IMR-90 (cell line): ENCODE data around the gene DNAJB9. TPM values are rescaled to one million over a fixed set of nuclear protein-coding genes. Genes with fewer than 3 reads are reported as not detected.

Source experiments
- ATAC-seq: fragments of 200-7000 bp; cut with Tn5 transposase; 2 replicates; pipeline ENCODE4 v1.9.1; 2020; ENCODE audit warnings: low read depth, mild to moderate bottlenecking, moderate library complexity
- BruUV-seq: library from RNA; stranded (reverse); fragments of 400-500 nt; replicated peaks from 2 replicates; lab custom pipeline; 2021; lab: Mats Ljungman, UMichigan
- CTCF ChIA-PET: fragments of 300-600 bp; formaldehyde crosslinking; extraction: SDS; loops from one replicate; lab custom pipeline; 2021; ENCODE audit warnings: antibody characterized with exemption; lab: Yijun Ruan, JAX
- POLR2A ChIA-PET: fragments of 300-600 bp; sonication (Branson Sonifier 250); formaldehyde crosslinking; loops from one replicate; lab custom pipeline; 2022; ENCODE audit warnings: antibody characterized with exemption; ENCODE audit not compliant: unreplicated experiment; lab: Charles Lee
- DNase-seq: peaks from one replicate; pipeline ENCODE4 v3.0.0; 2013
- H2AFZ ChIP-seq: replicated peaks from 2 replicates; pipeline ENCODE3; 2013; ENCODE audit warnings: low read length, mild to moderate bottlenecking; ENCODE audit not compliant: poor library complexity
- H2AK5ac ChIP-seq: 2 replicates; pipeline ENCODE4 v1.6.1; 2013; ENCODE audit warnings: low read depth, low read length, inconsistent platforms
- H2AK9ac ChIP-seq: replicated peaks from 2 replicates; pipeline ENCODE3; 2013; ENCODE audit warnings: mild to moderate bottlenecking, low read depth, low read length, moderate library complexity; ENCODE audit not compliant: poor library complexity
- H2BK120ac ChIP-seq: 2 replicates; pipeline ENCODE4 v1.6.1; 2013; ENCODE audit warnings: low read depth, low read length, inconsistent platforms
- H2BK15ac ChIP-seq: 3 replicates; pipeline ENCODE4 v1.6.1; 2013; ENCODE audit warnings: low read depth, low read length, inconsistent platforms
- H2BK20ac ChIP-seq: 2 replicates; pipeline ENCODE4 v1.6.1; 2013; ENCODE audit warnings: low read depth, mild to moderate bottlenecking, inconsistent platforms, low read length, moderate library complexity
- H2BK5ac ChIP-seq: 2 replicates; pipeline ENCODE4 v1.6.1; 2013; ENCODE audit warnings: mild to moderate bottlenecking, low read depth, low read length, inconsistent platforms; ENCODE audit not compliant: poor library complexity, severe bottlenecking
- H3K14ac ChIP-seq: replicated peaks from 2 replicates; pipeline ENCODE4 v1.6.1; 2013; ENCODE audit warnings: low read depth, low read length, inconsistent platforms
- H3K18ac ChIP-seq: 2 replicates; pipeline ENCODE4 v1.6.1; 2013; ENCODE audit warnings: low read depth, low read length, control low read depth
- H3K23ac ChIP-seq: 2 replicates; pipeline ENCODE4 v1.6.1; 2013; ENCODE audit warnings: low read depth, low read length, inconsistent platforms
- H3K27ac ChIP-seq: 2 replicates; pipeline ENCODE4 v1.5.1; 2013; ENCODE audit warnings: mild to moderate bottlenecking, control low read depth, low read length; ENCODE audit not compliant: insufficient read depth
- H3K27me3 ChIP-seq: 2 replicates; pipeline ENCODE4 v1.6.1; 2013; ENCODE audit warnings: low read length; ENCODE audit not compliant: control insufficient read depth, insufficient read depth
- H3K36me3 ChIP-seq: 2 replicates; pipeline ENCODE4 v1.6.1; 2013; ENCODE audit warnings: low read length, mixed read lengths; ENCODE audit not compliant: control insufficient read depth, insufficient read depth
- H3K4ac ChIP-seq: 2 replicates; pipeline ENCODE4 v1.6.1; 2013; ENCODE audit warnings: low read depth, low read length, inconsistent platforms
- H3K4me1 ChIP-seq: 2 replicates; pipeline ENCODE4 v1.6.1; 2013; ENCODE audit warnings: low read length, mixed read lengths; ENCODE audit not compliant: control insufficient read depth, insufficient read depth
- H3K4me2 ChIP-seq: 2 replicates; pipeline ENCODE4 v1.6.1; 2013; ENCODE audit warnings: low read depth, mild to moderate bottlenecking, control low read depth, low read length, moderate library complexity
- H3K4me3 ChIP-seq: 2 replicates; pipeline ENCODE4 v1.5.1; 2013; ENCODE audit warnings: low read depth, mild to moderate bottlenecking, control low read depth, low read length, moderate library complexity; ENCODE audit not compliant: insufficient read depth
- H3K56ac ChIP-seq: 2 replicates; pipeline ENCODE4 v1.6.1; 2013; ENCODE audit warnings: low read length, inconsistent platforms; ENCODE audit not compliant: insufficient read depth; ENCODE audit errors: extremely low read depth
- H3K79me1 ChIP-seq, 2 experiments: 2 replicates each; pipeline ENCODE4 v1.6.1; 2013; ENCODE audit warnings: low read length in 2 of 2, inconsistent platforms in 1 of 2, low read depth in 1 of 2
- H3K9ac ChIP-seq: 2 replicates; pipeline ENCODE4 v1.6.1; 2013; ENCODE audit warnings: low read depth, low read length, control low read depth
- H3K9me1 ChIP-seq: 2 replicates; pipeline ENCODE4 v1.6.1; 2013; ENCODE audit warnings: low read length, inconsistent platforms; ENCODE audit not compliant: insufficient read depth
- H3K9me3 ChIP-seq: 2 replicates; pipeline ENCODE4 v1.6.1; 2013; ENCODE audit warnings: low read length; ENCODE audit not compliant: control insufficient read depth, insufficient read depth
- H4K20me1 ChIP-seq: 2 replicates; pipeline ENCODE4 v1.6.1; 2013; ENCODE audit warnings: low read length, inconsistent platforms; ENCODE audit not compliant: insufficient read depth
- H4K5ac ChIP-seq: 2 replicates; pipeline ENCODE4 v1.6.1; 2013; ENCODE audit warnings: mild to moderate bottlenecking, low read depth, low read length, control low read depth
- H4K8ac ChIP-seq, 2 experiments: 2 replicates each; pipeline ENCODE4 v1.6.1; 2013; ENCODE audit warnings: low read depth in 2 of 2, low read length in 2 of 2, control low read depth in 1 of 2, inconsistent platforms in 1 of 2
- H4K91ac ChIP-seq: 2 replicates; pipeline ENCODE4 v1.6.1; 2013; ENCODE audit warnings: low read depth, low read length, inconsistent platforms; ENCODE audit not compliant: insufficient read depth
- BHLHE40 ChIP-seq: fragments of 150-350 bp; IDR thresholded peaks from 2 replicates; pipeline ENCODE4 v1.6.1; 2016; ENCODE audit warnings: mild to moderate bottlenecking, low read depth, low read length
- FOS ChIP-seq: fragments of 150-350 bp; IDR thresholded peaks from 2 replicates; pipeline ENCODE4 v1.6.1; 2016; ENCODE audit warnings: low read depth, low read length
- MAFK ChIP-seq: IDR thresholded peaks from 2 replicates; pipeline ENCODE4 v1.6.1; 2012; ENCODE audit warnings: low read depth, low read length, improper control_type of control experiment
- RCOR1 ChIP-seq: IDR thresholded peaks from 2 replicates; pipeline ENCODE4 v1.6.1; 2012; ENCODE audit warnings: mild to moderate bottlenecking, low read length, improper control_type of control experiment; ENCODE audit not compliant: insufficient replicate concordance
- USF2 ChIP-seq: fragments of 150-350 bp; IDR thresholded peaks from 2 replicates; pipeline ENCODE4 v1.6.1; 2017; ENCODE audit warnings: mild to moderate bottlenecking, antibody characterized with exemption, low read length, low read depth
- WGBS, 2 experiments: methylation state at CpG; one replicate each; pipeline versions ENCODE4 v1.1.5 to v1.1.7; 2013; ENCODE audit warnings: missing lambda C conversion rate in 2 of 2; ENCODE audit not compliant: insufficient read length in 1 of 2; ENCODE audit errors: extremely low coverage in 2 of 2; 5-methylcytosine and 5-hydroxymethylcytosine counted together
- dilution Hi-C: fragments of 300-500 bp; cut with HindIII; formaldehyde crosslinking; loops from one replicate; pipeline ENCODE4 v1.14.3; 2018; ENCODE audit warnings: low sequenced_read_pairs; ENCODE audit not compliant: unreplicated experiment
- in situ Hi-C: fragments of 300-500 bp; cut with MboI; formaldehyde crosslinking; loops from 3 replicates; pipeline ENCODE4 v1.14.3; 2019; ENCODE audit warnings: low sequenced_read_pairs, inconsistent platforms, mixed read lengths
- intact Hi-C: fragments of 100-400 bp; cut with micrococcal nuclease; formaldehyde crosslinking; loops from 2 replicates; pipeline ENCODE4 v1.10.0; 2022
- polyA plus RNA-seq, 3 experiments: library from polyadenylated mRNA; depleted of rRNA; stranded (reverse); fragments of >200 nt; gene quantifications; 2 replicates each; pipeline ENCODE4 v1.2.3, GENCODE V29; 2012; ENCODE audit warnings: low replicate concordance in 1 of 3
- total RNA-seq: library from RNA; depleted of rRNA; stranded (reverse); fragments of >200 nt; gene quantifications from 2 replicates; pipeline ENCODE4 v1.2.3, GENCODE V29; 2012

The DNAJB9 gene
- total and polyA plus RNA-seq, 2 of the 4 experiments (the other 2 are of a cell fraction) = 3.8 to 44.6 TPM

- no peak overlapping the region for H2BK20ac ChIP-seq
- H4K5ac ChIP-seq = no peak overlapping the region
- peaks cover 2% of the 10 kb centered on the region for H3K27me3 ChIP-seq
- DNase-seq = no peak
- no peak overlapping the region for H3K4me3 ChIP-seq
- H2AK5ac ChIP-seq = no peak overlapping the region
- H2BK5ac ChIP-seq = no peak overlapping the region
- BruUV-seq = no TSS peak
- no peak for ATAC-seq
- dilution Hi-C loops (no loop called here), in situ Hi-C loops (loop anchor here (25.0 kb wide), 1 partner anchor 1822 kb away; no protein-coding TSS in a partner anchor), intact Hi-C loops (no loop called here)
- no peak overlapping the region for H3K4me2 ChIP-seq
- no peak overlapping the region for H3K56ac ChIP-seq
- H3K36me3 ChIP-seq = no peaks in the 10 kb centered on the region
- H4K91ac ChIP-seq = no peak overlapping the region
- no peak overlapping the region for H2BK120ac ChIP-seq
- ChIA-PET CTCF (interaction anchor here (1.3 kb wide), 1 partner anchor 12 kb away, joined by 3 read pairs; no protein-coding TSS in a partner anchor), POLR2A (no interaction called here)
- H3K23ac ChIP-seq = no peak overlapping the region
- H3K9me3 ChIP-seq = no peaks in the 10 kb centered on the region
- no peaks in the 10 kb centered on the region for H4K20me1 ChIP-seq
- no peak overlapping the region for H3K18ac ChIP-seq
- 86% methylated on average over 2 of the region's 3 CpGs; no CpG with 5 or more reads in 1 of the 2 experiments for WGBS, 2 experiments
- H3K4me1 ChIP-seq = no peaks in the 10 kb centered on the region
- H2BK15ac ChIP-seq = no peak overlapping the region
- no peaks in the 10 kb centered on the region for H3K79me1 ChIP-seq
- H3K4ac ChIP-seq = no peak overlapping the region
- TF ChIP-seq FOS (no peak), USF2 (no peak), RCOR1 (no peak), BHLHE40 (no peak), MAFK (no peak)
- H4K8ac ChIP-seq = no peak overlapping the region
- H3K27ac ChIP-seq = no peak overlapping the region
- no peak overlapping the region for H2AFZ ChIP-seq
- no peak overlapping the region for H3K14ac ChIP-seq
- no peaks in the 10 kb centered on the region for H3K9me1 ChIP-seq
- H2AK9ac ChIP-seq = no peak overlapping the region
- no peak overlapping the region for H3K9ac ChIP-seq
Observed at GRCh38 chr7:108614896-108615295, 45.2 kb downstream of the DNAJB9 start.
